Fibroblast of lung (primary cell): ENCODE results near the gene ZIM2. TPM values are rescaled to one million over a fixed set of nuclear protein-coding genes. Genes with fewer than 3 reads are reported as not detected.

Experiments used
- DNase-seq, 2 donors: peaks; one replicate each; pipeline versions ENCODE4 v3.0.0 to v3.0.0-alpha.2; 2010; ENCODE audit warnings: low read depth in 2 of 2
- H2AFZ ChIP-seq: 2 replicates; pipeline ENCODE4 v1.5.1; 2012; ENCODE audit warnings: low read length, control low read depth, inconsistent platforms
- H3K27ac ChIP-seq: 2 replicates; pipeline ENCODE4 v1.5.1; 2011; ENCODE audit warnings: low read length, control low read depth; ENCODE audit not compliant: insufficient read depth
- H3K27me3 ChIP-seq: 2 replicates; pipeline ENCODE4 v1.5.1; 2011; ENCODE audit warnings: mild to moderate bottlenecking, low read length; ENCODE audit not compliant: control insufficient read depth, insufficient read depth
- H3K36me3 ChIP-seq: 2 replicates; pipeline ENCODE4 v1.5.1; 2011; ENCODE audit warnings: low read length; ENCODE audit not compliant: control insufficient read depth, insufficient read depth
- H3K4me1 ChIP-seq: 2 replicates; pipeline ENCODE4 v1.5.1; 2011; ENCODE audit warnings: low read length; ENCODE audit not compliant: control insufficient read depth, insufficient read depth; ENCODE audit errors: extremely low read depth
- H3K4me2 ChIP-seq: 2 replicates; pipeline ENCODE4 v1.5.1; 2011; ENCODE audit warnings: low read length, control low read depth; ENCODE audit not compliant: insufficient read depth; ENCODE audit errors: extremely low read depth
- H3K4me3 ChIP-seq, 4 experiments: fragments of 200-600 bp in 1 of 4; sonication (generic) in 1 of 4; replicated peaks in 1 of 4; 2 replicates each; pipeline ENCODE4 v1.5.1; 2011 to 2016; ENCODE audit warnings: low read length in 4 of 4, low read depth in 3 of 4, mild to moderate bottlenecking in 3 of 4, control low read depth in 2 of 4, inconsistent platforms in 1 of 4, mixed read lengths in 1 of 4; ENCODE audit not compliant: insufficient read depth in 1 of 4; ENCODE audit errors: control extremely low read depth in 1 of 4
- H3K79me2 ChIP-seq: 2 replicates; pipeline ENCODE4 v1.5.1; 2012; ENCODE audit warnings: mild to moderate bottlenecking, low read length, inconsistent platforms; ENCODE audit not compliant: control insufficient read depth, insufficient read depth
- H3K9ac ChIP-seq: 2 replicates; pipeline ENCODE4 v1.5.1; 2011; ENCODE audit warnings: mild to moderate bottlenecking, low read length, control low read depth; ENCODE audit not compliant: insufficient read depth
- H3K9me3 ChIP-seq: 2 replicates; pipeline ENCODE4 v1.5.1; 2012; ENCODE audit warnings: low read depth, low read length; ENCODE audit not compliant: control insufficient read depth, insufficient read depth
- H4K20me1 ChIP-seq: 2 replicates; pipeline ENCODE4 v1.5.1; 2011; ENCODE audit warnings: low read length; ENCODE audit not compliant: control insufficient read depth, insufficient read depth; ENCODE audit errors: extremely low read depth
- CTCF ChIP-seq, 2 donors: IDR thresholded peaks in 1 of 2; conservative IDR thresholded peaks in 1 of 2; 1 replicate in 1 of 2; 2 replicates in 1 of 2; pipeline ENCODE4 v1.5.1; 2011 to 2012; ENCODE audit warnings: low read length in 2 of 2, control low read depth in 1 of 2, inconsistent platforms in 1 of 2, low read depth in 1 of 2, mild to moderate bottlenecking in 1 of 2
- EZH2 ChIP-seq: IDR thresholded peaks from 2 replicates; pipeline ENCODE4 v1.5.1; 2012; ENCODE audit warnings: low read length, control low read depth, mild to moderate bottlenecking; ENCODE audit errors: missing control alignments
- polyA plus RNA-seq, 2 donors: library from polyadenylated mRNA; depleted of rRNA in 1 of 2; stranded (reverse) in 1 of 2; unstranded in 1 of 2; fragments of >200 nt; gene quantifications; 2 replicates each; pipeline ENCODE4 v1.2.1, GENCODE V29; 2011 to 2012; ENCODE audit warnings: missing spikeins in 1 of 2
- total RNA-seq: library from RNA; depleted of rRNA; stranded (reverse); fragments of >200 nt; gene quantifications from 2 replicates; pipeline ENCODE4 v1.2.1, GENCODE V29; 2014

The ZIM2 gene
- total and polyA plus RNA-seq, 2 donors (not counting 1 experiment from before 2014, with no cell fraction given), result not detected

- H3K4me3 ChIP-seq, result no peak overlapping the region
- no peaks in the 10 kb centered on the region for H4K20me1 ChIP-seq
- H3K79me2 ChIP-seq, result no peaks in the 10 kb centered on the region
- H3K9me3 ChIP-seq, result no peaks in the 10 kb centered on the region
- H3K9ac ChIP-seq, result no peak overlapping the region
- no peak for TF ChIP-seq CTCF (conservative IDR thresholded peaks at IDR 0.05 in 1 of 2, IDR thresholded peaks at IDR 0.05 in 1 of 2; ENCODE audit: low read depth in 1 of 2, low read length in 2 of 2)
- TF ChIP-seq EZH2, result no peak
- no peak overlapping the region for H2AFZ ChIP-seq
- H3K27ac ChIP-seq, result no peak overlapping the region
- no peaks in the 10 kb centered on the region for H3K27me3 ChIP-seq
- no peak overlapping the region for H3K4me2 ChIP-seq
- no peak for DNase-seq
- H3K4me1 ChIP-seq, result no peaks in the 10 kb centered on the region
- H3K36me3 ChIP-seq, result no peaks in the 10 kb centered on the region
These were observed 100.0 kb downstream of the ZIM2 start for GRCh38 chr19:56740501-56740900.

GRCh38 chr19:56736571-56736970, 104.0 kb downstream of the ZIM2 start:
- TF ChIP-seq CTCF (conservative IDR thresholded peaks at IDR 0.05 in 1 of 2, IDR thresholded peaks at IDR 0.05 in 1 of 2; ENCODE audit: low read depth in 1 of 2, low read length in 2 of 2) (no peak), EZH2 (no peak)
- H3K27me3 ChIP-seq, result no peaks in the 10 kb centered on the region
- no peaks in the 10 kb centered on the region for H3K79me2 ChIP-seq
- no peak overlapping the region for H3K27ac ChIP-seq
- H3K9ac ChIP-seq, result no peak overlapping the region
- no peak for DNase-seq
- H2AFZ ChIP-seq, result no peak overlapping the region
- H3K4me1 ChIP-seq, result no peaks in the 10 kb centered on the region
- no peak overlapping the region for H3K4me2 ChIP-seq
- H4K20me1 ChIP-seq, result no peaks in the 10 kb centered on the region
- H3K36me3 ChIP-seq, result no peaks in the 10 kb centered on the region
- H3K9me3 ChIP-seq, result no peaks in the 10 kb centered on the region
- no peak overlapping the region for H3K4me3 ChIP-seq

GRCh38 chr19:56732976-56733375, 107.5 kb downstream of the ZIM2 start:
- TF ChIP-seq CTCF (conservative IDR thresholded peaks at IDR 0.05 in 1 of 2, IDR thresholded peaks at IDR 0.05 in 1 of 2; ENCODE audit: low read depth in 1 of 2, low read length in 2 of 2) (no peak), EZH2 (no peak)
- Histone ChIP-seq H3K79me2 (no peaks in the 10 kb centered on the region), H3K27ac (no peak overlapping the region), H3K9ac (no peak overlapping the region), H3K36me3 (no peaks in the 10 kb centered on the region), H3K4me2 (no peak overlapping the region), H3K9me3 (no peaks in the 10 kb centered on the region), H3K27me3 (no peaks in the 10 kb centered on the region), H4K20me1 (no peaks in the 10 kb centered on the region), H3K4me1 (no peaks in the 10 kb centered on the region), H2AFZ (no peak overlapping the region), H3K4me3 (no peak overlapping the region)
- no peak for DNase-seq
